ENCODE data around the gene INO80.

INO80 gene

DNA sequence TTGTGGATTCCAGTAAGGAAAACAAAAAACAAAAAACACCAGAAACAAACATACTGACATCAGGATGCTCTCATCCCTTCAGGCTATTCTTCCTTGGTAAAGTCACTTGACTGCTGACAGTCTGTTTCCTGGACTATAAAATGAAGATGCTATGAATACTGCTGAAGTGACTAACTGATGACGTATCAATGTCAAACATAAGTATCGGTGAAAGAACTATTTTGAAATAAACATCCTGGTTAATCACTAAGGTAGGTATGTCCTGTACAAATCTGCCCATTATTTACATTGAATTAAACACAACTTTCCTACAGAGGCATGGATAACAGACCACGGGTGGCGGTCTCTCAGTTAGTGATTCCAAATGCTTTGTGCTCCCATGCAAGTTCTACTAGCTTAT is 116.9 kb downstream of the INO80 start:
- no peak for DNase-seq (ENCODE audit: low spot score)

- no peak for DNase-seq (ENCODE audit: low spot score)
Measured at GRCh38 chr15:40995656-40996055, 120.4 kb downstream of the INO80 start.

DNA sequence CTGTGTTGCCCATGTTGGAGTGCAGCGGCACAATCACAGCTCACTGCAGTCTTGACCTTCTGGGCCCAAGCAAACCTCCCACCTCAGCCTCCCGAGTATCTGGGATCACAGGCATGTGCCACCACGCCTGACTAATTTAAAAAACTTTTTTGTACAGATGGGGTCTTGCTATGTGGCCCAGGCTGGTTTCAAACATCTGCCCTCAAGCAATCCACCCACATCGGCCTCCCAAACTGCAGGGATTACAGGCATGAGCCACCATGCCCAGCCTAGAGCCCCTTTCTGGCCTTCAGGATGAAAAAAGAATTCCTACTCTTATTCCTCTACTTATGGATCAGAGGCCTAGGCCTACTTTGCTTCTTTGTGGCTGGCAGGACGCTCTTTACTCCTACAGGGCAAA is 123.3 kb downstream of the INO80 start:
- no peak for DNase-seq (ENCODE audit: low spot score)

GRCh38 chr15:40992241-40992741 is 123.8 kb downstream of the INO80 start:
- no peak for DNase-seq (ENCODE audit: low spot score)

- DNase-seq (ENCODE audit: low spot score), result no peak
Measured at GRCh38 chr15:40991355-40991754, 124.7 kb downstream of the INO80 start.

DNA sequence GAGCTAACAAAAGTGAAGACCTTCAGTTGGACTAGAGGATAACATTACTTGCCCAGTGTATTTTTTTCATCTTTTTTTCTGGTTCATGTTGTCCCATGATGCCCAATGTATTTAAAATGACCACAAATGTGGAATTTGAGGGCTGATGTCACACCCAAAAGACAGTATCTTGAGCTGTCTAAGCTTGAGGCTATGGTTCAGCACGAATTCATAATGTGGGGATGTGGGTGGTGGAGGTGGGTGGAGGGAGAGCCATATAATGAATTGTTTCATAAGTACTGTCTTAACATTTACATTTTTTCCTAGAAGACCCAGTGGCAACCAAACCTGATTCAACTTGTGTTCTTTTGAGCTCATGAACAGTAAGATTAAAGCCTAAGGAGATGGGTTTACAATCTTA is 125.3 kb downstream of the INO80 start:
- no peak for DNase-seq (ENCODE audit: low spot score)

DNA sequence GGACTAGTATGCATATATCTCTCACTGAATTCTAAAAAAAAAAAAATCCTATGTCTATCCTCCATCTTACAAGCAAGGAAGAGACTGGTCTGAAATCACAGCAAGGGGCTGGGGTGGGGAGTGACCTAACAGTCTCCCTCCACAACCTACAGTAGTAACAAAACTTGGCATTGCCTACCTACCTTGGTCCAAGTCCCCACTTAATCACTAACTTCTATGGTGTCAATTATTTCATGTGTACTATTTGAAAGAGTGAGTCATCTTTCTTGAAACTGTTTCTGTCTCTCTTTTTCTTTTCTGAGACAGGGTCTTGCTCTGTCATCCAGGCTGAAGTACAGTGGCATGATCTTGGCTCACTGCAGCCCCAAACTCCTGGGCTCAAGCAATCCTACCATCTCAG is 126.0 kb downstream of the INO80 start:
- no peak for DNase-seq (ENCODE audit: low spot score)

DNA sequence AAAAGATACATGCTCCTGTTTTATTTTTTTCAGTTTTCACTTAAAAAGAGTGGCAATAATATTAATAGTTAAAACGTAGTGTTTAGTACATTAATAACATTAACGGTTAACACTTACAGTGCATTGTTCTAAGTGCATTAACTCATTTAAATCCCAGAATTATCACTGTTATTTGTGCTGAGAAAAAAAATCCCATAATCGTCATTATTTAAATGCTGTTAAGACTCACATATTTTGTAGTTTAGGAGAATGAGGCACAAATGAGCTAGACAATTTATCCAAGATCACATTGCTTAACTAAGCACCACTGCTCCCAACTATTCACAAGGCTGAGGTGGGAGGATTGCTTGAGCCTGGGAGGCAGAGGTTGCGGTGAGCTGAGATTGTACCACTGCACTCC is 127.9 kb downstream of the INO80 start:
- no peak for DNase-seq (ENCODE audit: low spot score)

- no peak for DNase-seq (ENCODE audit: low spot score)
Measured at GRCh38 chr15:40986820-40987219, 129.3 kb downstream of the INO80 start.

DNA sequence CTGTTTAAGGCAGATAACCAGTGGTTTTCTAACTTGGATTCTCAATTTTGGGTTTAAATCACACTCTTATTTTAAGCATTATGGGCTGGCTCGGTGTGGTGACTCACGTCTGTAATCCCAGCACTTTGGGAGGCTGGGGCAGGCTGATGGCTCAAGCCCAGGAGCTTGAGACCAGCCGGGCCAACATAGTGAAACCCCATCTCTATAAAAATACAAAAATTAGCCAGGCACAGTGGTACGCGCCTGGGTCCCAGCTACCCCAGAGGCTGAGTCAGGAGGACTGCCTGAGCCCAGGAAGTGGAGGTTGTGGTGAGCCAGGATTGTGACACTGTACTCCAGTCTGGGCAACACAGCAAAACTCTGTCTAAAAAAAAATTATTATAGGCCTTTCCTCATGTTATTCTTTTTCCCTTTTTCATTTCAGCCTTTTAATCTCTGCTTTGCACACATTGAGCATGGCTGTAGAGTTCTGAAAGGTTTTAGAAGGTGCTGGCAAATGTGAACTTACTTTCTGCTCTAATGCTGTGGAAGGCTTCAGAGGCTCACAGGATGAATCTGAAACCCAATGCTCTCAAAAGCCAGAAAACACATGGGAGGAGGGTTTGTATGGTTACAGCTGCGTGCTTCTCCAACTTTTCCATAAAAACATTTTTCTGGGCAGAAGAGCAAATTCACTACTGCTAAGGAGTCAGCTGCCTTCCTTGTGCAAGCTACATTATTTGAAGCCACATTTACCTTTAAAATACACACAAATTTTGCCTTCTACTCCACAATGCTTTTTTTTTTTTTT is 130.3 kb downstream of the INO80 start:
- DNase-seq (ENCODE audit: low spot score), result no peak

- DNase-seq (ENCODE audit: low spot score), result no peak
Measured at GRCh38 chr15:40984964-40985363, 131.1 kb downstream of the INO80 start.

DNA sequence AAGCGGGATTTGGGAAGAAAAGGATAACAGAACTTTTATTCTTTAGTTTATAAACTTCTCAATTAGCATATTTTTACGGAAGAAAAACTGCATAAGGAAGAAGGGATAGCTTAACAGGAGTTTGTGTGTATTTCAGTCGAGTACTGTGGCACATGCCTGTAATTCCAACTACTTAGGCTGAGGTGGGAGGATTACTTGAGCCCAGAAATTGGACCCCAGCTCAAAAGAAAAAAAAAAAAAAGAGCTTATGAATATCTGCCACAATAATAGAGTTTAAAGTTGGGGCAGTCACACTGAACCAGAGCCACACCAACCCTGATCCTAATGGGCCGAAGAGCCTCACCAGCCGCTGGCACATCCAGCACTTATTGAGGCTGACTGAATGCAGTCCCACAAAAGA is 131.7 kb downstream of the INO80 start:
- no peak for DNase-seq (ENCODE audit: low spot score)

GRCh38 chr15:40982855-40983254 is 133.2 kb downstream of the INO80 start:
- no peak for DNase-seq (ENCODE audit: low spot score)

DNA sequence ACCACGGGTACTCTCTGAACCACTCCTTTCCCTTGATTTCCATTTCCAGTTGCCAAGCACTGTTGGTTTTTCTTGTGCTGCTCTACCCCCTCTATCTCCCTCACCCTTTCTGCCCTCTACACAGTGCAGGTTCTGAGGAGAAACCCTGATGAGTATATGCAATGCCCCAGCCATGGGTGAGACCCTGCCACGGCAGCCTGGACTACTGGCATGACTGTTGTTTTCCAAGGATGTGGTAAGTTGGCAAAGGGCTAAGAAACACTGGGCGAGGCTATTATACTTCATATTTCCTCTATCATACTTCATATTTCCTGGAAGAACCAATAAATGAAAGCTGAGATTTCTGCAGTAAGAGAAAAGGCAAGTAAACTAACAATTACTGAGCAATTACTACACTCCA is 134.9 kb downstream of the INO80 start:
- no peak for DNase-seq (ENCODE audit: low spot score)

GRCh38 chr15:40978562-40978961 is 137.5 kb downstream of the INO80 start:
- no peak for DNase-seq (ENCODE audit: low spot score)

- DNase-seq (ENCODE audit: low spot score), result no peak
Measured at GRCh38 chr15:40978141-40978540, 137.9 kb downstream of the INO80 start.

DNA sequence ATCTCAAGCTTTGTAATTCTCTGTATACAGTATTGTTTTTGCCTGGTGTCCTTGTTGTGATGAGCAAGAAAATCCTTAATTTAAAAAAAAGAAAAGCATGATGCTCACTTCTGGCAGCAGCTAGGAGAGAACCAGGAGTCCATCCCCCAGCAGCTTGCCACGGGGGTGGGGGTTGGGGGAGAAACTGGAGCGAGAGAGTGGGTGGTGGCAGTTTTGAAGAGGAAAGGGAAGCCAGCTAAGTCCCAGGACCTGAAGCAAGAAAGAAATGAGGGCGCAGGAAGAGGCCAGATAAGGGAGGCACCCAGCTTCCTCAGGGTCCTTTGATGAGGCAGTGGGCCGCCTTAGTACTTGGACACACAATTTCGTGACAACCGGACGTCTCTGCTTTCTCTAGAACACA is 139.3 kb downstream of the INO80 start:
- no peak for DNase-seq (ENCODE audit: low spot score)

- DNase-seq (ENCODE audit: low spot score), result no peak
Measured at GRCh38 chr15:40974879-40975278, 141.2 kb downstream of the INO80 start.

DNA sequence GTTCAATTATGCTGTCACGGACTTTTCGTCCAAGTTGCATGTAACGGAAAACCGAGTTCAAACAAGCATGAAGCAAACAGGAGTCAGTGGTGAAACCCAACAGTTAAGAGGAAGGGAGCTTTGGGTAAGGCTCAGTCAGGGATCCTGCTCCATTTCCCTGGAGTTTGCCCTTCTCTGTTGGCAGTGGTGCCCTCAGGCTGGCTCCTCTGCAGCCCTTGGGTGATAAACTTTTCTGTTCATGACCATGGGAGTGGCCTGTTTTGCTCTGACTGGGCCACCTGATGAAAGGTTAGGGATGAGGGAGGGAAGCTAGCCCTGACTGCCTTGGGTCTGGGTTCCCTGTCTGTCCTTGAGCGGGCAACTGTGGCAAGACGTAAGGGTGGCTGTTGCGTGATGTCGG is 146.7 kb downstream of the INO80 start:
- no peak for DNase-seq (ENCODE audit: low spot score)

DNA sequence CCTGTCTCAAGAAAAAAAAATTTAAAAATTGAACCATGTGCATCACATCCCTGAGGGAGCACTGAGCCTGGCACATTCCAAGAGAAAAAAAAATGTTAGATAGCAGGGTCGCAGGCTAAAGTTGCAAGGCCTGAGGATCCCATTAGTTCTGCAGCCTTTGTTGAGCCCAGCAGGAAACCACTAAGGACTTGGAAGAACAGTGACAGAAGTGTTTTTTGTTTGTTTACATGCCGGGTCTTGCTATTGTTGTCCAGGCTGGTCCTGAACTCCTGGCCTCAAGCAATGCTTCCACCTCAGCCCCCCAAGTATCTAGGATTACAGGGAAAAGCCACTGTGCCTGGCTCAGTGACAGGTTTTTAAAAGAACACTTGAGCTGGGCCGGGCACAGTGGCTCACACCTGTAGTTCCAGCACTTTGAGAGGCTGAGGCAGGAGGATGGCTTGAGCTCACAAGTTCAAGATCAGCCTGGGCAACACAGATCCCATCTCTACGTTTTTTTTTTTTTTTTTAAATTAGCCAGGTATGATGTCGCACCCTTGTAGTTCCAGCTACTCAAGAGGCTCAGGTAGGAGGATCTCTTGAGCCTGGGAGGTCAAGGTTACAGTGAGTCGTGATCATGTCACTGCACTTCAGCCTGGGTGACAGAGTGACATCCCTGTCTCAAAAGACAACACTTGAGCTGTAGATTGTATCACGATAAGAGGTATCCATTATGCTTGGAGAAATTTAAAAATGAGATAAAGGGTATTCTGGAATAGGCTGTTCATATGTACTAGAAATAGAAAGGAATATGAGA is 147.6 kb downstream of the INO80 start:
- no peak for DNase-seq (ENCODE audit: low spot score)

- DNase-seq (ENCODE audit: low spot score), result no peak
Measured at GRCh38 chr15:40964634-40965033, 151.4 kb downstream of the INO80 start.

- no peak for DNase-seq (ENCODE audit: low spot score)
Measured at GRCh38 chr15:40964006-40964405, 152.1 kb downstream of the INO80 start.

DNA sequence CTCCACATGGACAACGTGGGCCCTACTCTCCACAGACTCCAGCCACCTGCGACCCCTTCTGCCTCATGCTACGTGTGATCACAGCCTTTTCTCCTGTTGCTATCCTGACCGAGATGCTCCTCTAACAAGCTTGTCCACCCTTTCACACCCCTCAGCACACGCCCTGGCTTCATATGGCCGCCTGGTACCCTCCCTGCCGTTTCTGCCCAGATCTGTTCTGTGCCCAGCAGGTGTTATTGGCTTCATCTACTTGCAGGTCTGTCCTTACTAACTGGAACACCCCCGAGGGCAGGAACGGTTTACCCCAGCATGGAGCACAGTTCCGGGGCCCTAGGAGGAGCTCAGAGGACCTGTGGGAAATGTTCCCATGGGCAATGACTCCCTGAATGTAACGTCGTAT is 152.9 kb downstream of the INO80 start:
- no peak for DNase-seq (ENCODE audit: low spot score)
